NCI-H446 treated with DMSO at 0.1 percent for 48 hours (cell line): ENCODE data around the gene USH1G.

ENCODE experiments used
- DNase-seq: peaks from one replicate; lab custom pipeline; 2025; lab: John Stamatoyannopoulos, UW

USH1G gene

GRCh38 chr17:74903034-74903433 is 20.0 kb downstream of the USH1G start:
- no peak for DNase-seq

- DNase-seq = no peak
Observed at GRCh38 chr17:74901353-74902135, 21.5 kb downstream of the USH1G start.

- no peak for DNase-seq
Observed at GRCh38 chr17:74900208-74900607, 22.8 kb downstream of the USH1G start.

- DNase-seq = no peak
Observed at GRCh38 chr17:74898376-74898946, 24.6 kb downstream of the USH1G start.

GRCh38 chr17:74893936-74894671 is 29.0 kb downstream of the USH1G start:
- DNase-seq = no peak

GRCh38 chr17:74892974-74893911 is 29.8 kb downstream of the USH1G start, which contains the start of gene FADS6:
Gene FADS6 (minus strand): TSS chr17:74893633. CDS start chr17:74893595, 38 bp downstream.
- no peak for DNase-seq

- DNase-seq = no peak
Observed at GRCh38 chr17:74892013-74892841, 30.8 kb downstream of the USH1G start.

- no peak for DNase-seq
Observed at GRCh38 chr17:74890554-74890953, 32.5 kb downstream of the USH1G start.

- no peak for DNase-seq
Observed at GRCh38 chr17:74888469-74888868, 34.6 kb downstream of the USH1G start.

GRCh38 chr17:74883241-74883745 is 39.8 kb downstream of the USH1G start:
- DNase-seq = no peak

- no peak for DNase-seq
Observed at GRCh38 chr17:74882517-74883240, 40.4 kb downstream of the USH1G start.

GRCh38 chr17:74881073-74881472 is 42.0 kb downstream of the USH1G start:
- DNase-seq = no peak

- DNase-seq = no peak
Observed at GRCh38 chr17:74879308-74879707, 43.7 kb downstream of the USH1G start.

- no peak for DNase-seq
Observed at GRCh38 chr17:74878658-74879057, 44.4 kb downstream of the USH1G start.

- no peak for DNase-seq
Observed at GRCh38 chr17:74877592-74878548, 45.2 kb downstream of the USH1G start.

GRCh38 chr17:74875977-74876593 is 47.0 kb downstream of the USH1G start:
- no peak for DNase-seq

- peak; percentile 100 for DNase-seq
Observed at GRCh38 chr17:74875155-74875976, 47.7 kb downstream of the USH1G start.
